ENCODE results near the gene EFHD2. TPM values are rescaled to one million over a fixed set of nuclear protein-coding genes. Genes with fewer than 3 reads are reported as not detected.
"Not testable (repeated sequence)": the region's sequence is repeated elsewhere in the genome, so short reads cannot be mapped to it uniquely, and the experiment has no call there.

The EFHD2 gene
- total and polyA plus RNA-seq, 2 donors = 36.3 to 62.3 TPM

DNA sequence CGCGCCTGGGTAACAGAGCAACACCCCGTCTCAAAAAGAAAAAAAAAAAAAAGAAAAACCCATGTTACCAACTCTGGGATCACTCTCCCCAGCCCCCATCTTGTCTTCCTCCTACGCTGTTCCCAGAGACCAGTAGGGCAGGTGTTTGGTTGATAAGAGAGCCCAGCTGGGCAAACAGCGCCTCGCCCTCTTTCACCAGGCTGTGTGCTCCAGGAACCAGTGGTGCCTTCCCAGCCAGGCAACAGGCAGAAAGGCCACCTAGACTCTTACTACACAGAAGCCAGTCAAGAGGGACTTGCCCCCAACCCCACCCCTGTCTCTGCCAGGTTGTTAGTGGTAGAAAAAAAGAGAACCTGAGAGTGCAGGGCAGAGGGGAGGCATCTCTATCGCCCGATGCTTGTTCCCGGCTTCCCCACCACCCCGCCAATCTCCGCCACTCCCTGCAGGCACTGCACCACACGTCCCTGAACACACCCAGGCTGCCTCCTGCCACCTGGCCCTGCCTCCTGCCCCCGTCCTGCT is 14.5 kb downstream of the EFHD2 start:
- peaks cover 7 to 20% of the 10 kb centered on the region in 2 donors for H3K4me1 ChIP-seq (ENCODE audit: control insufficient read depth in 2 of 2, insufficient read depth in 2 of 2, low read length in 2 of 2)
- DNase-seq (ENCODE audit: low read depth in 6 of 9, low spot score in 9 of 9) = no peak
- peaks cover 32 to 38% of the 10 kb centered on the region in 2 donors for H3K36me3 ChIP-seq (ENCODE audit: control insufficient read depth in 2 of 2, insufficient read depth in 2 of 2, low read length in 1 of 2)
- no peaks in the 10 kb centered on the region for H3K27me3 ChIP-seq (ENCODE audit: control insufficient read depth in 2 of 2, insufficient read depth in 1 of 2, low read length in 1 of 2)
- no peak overlapping the region for H3K27ac ChIP-seq (ENCODE audit: low read depth in 1 of 2, low read length in 1 of 2)
- WGBS = 42% methylated on average over 13 of the region's 13 CpGs
- H3K4me3 ChIP-seq (ENCODE audit: low read length in 2 of 2) = no peak overlapping the region
- H3K9me3 ChIP-seq (ENCODE audit: control insufficient read depth in 2 of 2, insufficient read depth in 1 of 2, low read length in 1 of 2) = no peaks in the 10 kb centered on the region

DNA sequence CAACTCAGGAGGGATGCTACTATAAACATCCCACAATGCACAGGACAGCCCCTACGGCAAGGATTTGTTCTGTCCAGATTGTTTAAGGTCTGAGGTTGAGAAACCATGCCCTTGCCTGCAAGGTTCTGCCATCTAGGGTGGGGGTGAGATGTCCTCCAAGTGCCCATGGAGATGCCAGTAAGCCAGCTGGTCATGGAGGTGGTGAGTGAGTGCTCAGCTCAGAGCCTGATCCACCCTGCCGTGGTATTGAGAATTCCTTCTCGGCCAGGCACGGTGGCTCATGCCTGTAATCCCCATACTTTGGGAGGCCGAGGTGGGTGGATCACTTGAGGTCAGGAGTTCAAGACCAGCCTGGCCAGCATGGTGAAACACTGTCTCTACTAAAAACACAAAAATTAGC is 15.3 kb downstream of the EFHD2 start:
- 99% methylated on average over 5 of the region's 5 CpGs for WGBS
- H3K27ac ChIP-seq (ENCODE audit: low read depth in 1 of 2, low read length in 1 of 2) = no peak overlapping the region

DNA sequence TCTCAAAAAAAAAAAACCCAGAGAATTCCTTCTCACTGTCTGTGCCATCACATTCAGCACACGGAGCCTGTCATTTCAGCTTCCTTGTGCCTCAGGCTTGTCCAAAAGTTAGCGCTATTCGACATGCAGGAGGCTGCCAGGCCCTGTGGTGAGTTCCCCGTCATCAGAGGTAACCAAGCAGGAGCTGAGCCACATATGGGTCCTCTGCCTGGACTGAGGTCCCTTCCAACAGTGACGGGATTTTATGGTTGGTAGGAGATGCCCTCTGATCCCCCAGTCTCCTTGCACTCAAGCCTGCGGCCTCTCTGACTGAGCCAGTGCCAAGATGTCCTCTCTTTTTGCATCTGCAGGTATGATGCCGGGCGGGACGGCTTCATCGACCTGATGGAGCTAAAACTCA is 15.8 kb downstream of the EFHD2 start:
- WGBS = 96% methylated on average over 10 of the region's 10 CpGs
- Histone ChIP-seq H3K27ac (ENCODE audit: low read depth in 1 of 2, low read length in 1 of 2) (no peak overlapping the region), H3K4me1 (ENCODE audit: control insufficient read depth in 2 of 2, insufficient read depth in 2 of 2, low read length in 2 of 2) (peaks cover 7 to 18% of the 10 kb centered on the region in 2 donors), H3K9me3 (ENCODE audit: control insufficient read depth in 2 of 2, insufficient read depth in 1 of 2, low read length in 1 of 2) (no peaks in the 10 kb centered on the region), H3K36me3 (ENCODE audit: control insufficient read depth in 2 of 2, insufficient read depth in 2 of 2, low read length in 1 of 2) (peaks cover 35 to 44% of the 10 kb centered on the region in 2 donors), H3K27me3 (ENCODE audit: control insufficient read depth in 2 of 2, insufficient read depth in 1 of 2, low read length in 1 of 2) (no peaks in the 10 kb centered on the region), H3K4me3 (ENCODE audit: low read length in 2 of 2) (no peak overlapping the region)
- DNase-seq (ENCODE audit: low read depth in 6 of 9, low spot score in 9 of 9) = no peak

More for the DNA sequence above, 15.3 kb downstream of the EFHD2 start:
- no peaks in the 10 kb centered on the region for H3K27me3 ChIP-seq (ENCODE audit: control insufficient read depth in 2 of 2, insufficient read depth in 1 of 2, low read length in 1 of 2)
- no peak overlapping the region for H3K4me3 ChIP-seq (ENCODE audit: low read length in 2 of 2)
- peaks cover 7 to 18% of the 10 kb centered on the region in 2 donors for H3K4me1 ChIP-seq (ENCODE audit: control insufficient read depth in 2 of 2, insufficient read depth in 2 of 2, low read length in 2 of 2)
- peaks cover 32 to 44% of the 10 kb centered on the region in 2 donors for H3K36me3 ChIP-seq (ENCODE audit: control insufficient read depth in 2 of 2, insufficient read depth in 2 of 2, low read length in 1 of 2)
- no peaks in the 10 kb centered on the region for H3K9me3 ChIP-seq (ENCODE audit: control insufficient read depth in 2 of 2, insufficient read depth in 1 of 2, low read length in 1 of 2)
- no peak for DNase-seq (ENCODE audit: low read depth in 6 of 9, low spot score in 9 of 9)

DNA sequence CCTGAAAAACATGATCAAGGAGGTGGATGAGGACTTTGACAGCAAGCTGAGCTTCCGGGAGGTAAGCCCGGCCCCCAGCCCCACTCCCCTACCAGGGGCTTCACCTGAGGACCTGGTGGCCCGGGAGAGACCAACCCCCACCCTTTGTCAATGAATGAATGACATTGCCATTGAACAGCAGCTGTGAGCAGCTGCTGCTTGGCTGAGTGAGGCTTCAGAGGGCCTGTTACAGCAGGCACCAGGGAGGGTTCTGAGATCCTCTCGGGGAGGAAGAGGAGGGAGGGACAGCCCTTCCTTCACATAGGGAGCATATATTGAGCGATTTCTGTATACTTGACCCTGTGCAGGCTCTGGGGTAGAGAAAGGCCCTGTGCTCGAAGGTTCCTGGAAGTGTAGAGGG is 16.3 kb downstream of the EFHD2 start:
- Histone ChIP-seq H3K27ac (ENCODE audit: low read depth in 1 of 2, low read length in 1 of 2) (no peak overlapping the region), H3K4me3 (ENCODE audit: low read length in 2 of 2) (no peak overlapping the region), H3K4me1 (ENCODE audit: control insufficient read depth in 2 of 2, insufficient read depth in 2 of 2, low read length in 2 of 2) (peaks cover 7 to 18% of the 10 kb centered on the region in 2 donors), H3K36me3 (ENCODE audit: control insufficient read depth in 2 of 2, insufficient read depth in 2 of 2, low read length in 1 of 2) (peaks cover 33 to 44% of the 10 kb centered on the region in 2 donors), H3K27me3 (ENCODE audit: control insufficient read depth in 2 of 2, insufficient read depth in 1 of 2, low read length in 1 of 2) (no peaks in the 10 kb centered on the region), H3K9me3 (ENCODE audit: control insufficient read depth in 2 of 2, insufficient read depth in 1 of 2, low read length in 1 of 2) (no peaks in the 10 kb centered on the region)
- no peak for DNase-seq (ENCODE audit: low read depth in 6 of 9, low spot score in 9 of 9)
- 85% methylated on average over 6 of the region's 6 CpGs for WGBS

DNA sequence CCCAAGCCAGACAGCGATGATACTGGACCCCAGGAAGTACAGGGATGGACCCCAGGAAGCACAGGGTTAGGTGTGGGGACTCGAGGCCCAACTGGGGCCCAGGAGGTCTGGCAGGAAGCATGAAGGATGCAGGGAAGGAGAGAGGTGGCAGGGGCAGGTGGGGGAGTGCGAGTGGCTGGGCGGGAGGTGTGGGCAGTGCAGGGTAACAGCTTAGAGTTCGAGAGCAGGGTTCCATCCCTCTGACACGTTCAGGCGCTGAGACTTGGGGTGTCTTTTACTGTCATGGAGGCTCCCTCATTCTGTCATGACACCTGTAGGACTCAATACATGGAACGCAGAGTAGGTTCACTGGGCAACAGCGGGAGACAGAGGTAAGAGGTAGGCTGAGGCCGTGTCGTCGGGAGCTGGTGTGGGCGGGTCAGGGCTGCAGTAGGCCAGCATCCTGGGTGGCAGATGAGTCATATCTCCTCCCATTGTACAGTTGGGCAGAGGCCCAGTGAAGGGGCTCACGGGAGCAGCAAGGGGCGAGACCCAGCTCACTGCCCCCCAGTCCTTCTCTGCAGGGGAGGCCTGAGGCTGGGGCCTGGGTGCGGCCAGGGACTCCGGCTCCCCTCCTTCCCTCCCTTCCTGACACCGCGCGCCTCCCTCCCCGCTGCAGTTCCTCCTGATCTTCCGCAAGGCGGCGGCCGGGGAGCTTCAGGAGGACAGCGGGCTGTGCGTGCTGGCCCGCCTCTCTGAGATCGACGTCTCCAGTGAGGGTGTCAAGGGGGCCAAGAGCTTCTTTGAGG is 17.0 kb downstream of the EFHD2 start:
- no peak for DNase-seq (ENCODE audit: low read depth in 6 of 9, low spot score in 9 of 9)
- no peak overlapping the region for H3K27ac ChIP-seq (ENCODE audit: low read depth in 1 of 2, low read length in 1 of 2)
- no peaks in the 10 kb centered on the region for H3K27me3 ChIP-seq (ENCODE audit: control insufficient read depth in 2 of 2, insufficient read depth in 1 of 2, low read length in 1 of 2)
- peaks cover 7 to 18% of the 10 kb centered on the region in 2 donors for H3K4me1 ChIP-seq (ENCODE audit: control insufficient read depth in 2 of 2, insufficient read depth in 2 of 2, low read length in 2 of 2)
- peaks cover 30 to 41% of the 10 kb centered on the region in 2 donors for H3K36me3 ChIP-seq (ENCODE audit: control insufficient read depth in 2 of 2, insufficient read depth in 2 of 2, low read length in 1 of 2)
- 94% methylated on average over 30 of the region's 30 CpGs for WGBS
- H3K9me3 ChIP-seq (ENCODE audit: control insufficient read depth in 2 of 2, insufficient read depth in 1 of 2, low read length in 1 of 2) = no peaks in the 10 kb centered on the region
- no peak overlapping the region for H3K4me3 ChIP-seq (ENCODE audit: low read length in 2 of 2)

DNA sequence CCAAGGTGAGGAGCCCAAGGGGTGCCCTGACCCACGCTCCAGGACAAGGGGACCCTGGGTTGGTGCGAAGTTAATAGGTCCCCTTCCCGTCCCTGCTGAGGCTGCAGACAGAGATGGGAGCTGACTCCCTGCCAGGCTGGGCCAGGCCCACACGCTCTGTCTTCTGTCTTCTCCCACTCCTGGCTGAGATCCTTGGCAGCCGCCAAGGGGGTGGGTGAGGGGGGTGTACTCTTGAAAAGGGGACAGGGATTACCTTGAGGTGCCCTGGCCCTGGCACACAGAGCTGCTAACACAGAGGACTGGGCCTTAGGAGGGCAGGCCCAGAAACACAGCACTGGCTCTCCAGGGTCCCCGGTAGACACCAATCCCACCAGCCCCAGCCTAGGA is 17.6 kb downstream of the EFHD2 start:
- DNase-seq (ENCODE audit: low read depth in 6 of 9, low spot score in 9 of 9) = no peak
- 96% methylated on average over 6 of the region's 6 CpGs for WGBS

DNA sequence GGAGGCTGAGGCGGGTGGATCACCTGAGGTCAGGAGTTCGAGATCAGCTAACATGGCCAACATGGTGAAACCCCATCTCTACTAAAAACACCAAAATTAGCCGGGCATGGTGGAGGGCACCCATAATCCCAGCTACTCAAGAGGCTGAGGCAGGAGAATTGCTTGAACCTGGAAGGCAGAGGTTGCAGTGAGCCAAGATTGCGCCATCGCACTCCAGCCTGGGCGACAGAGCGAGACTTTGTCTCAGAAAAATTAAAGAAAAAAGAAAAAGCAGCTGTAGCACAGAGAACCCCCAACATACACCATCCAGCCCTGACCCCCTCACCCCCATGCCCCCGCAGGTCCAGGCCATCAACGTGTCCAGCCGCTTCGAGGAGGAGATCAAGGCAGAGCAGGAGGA is 18.6 kb downstream of the EFHD2 start:
- not testable (repeated sequence) for H3K27ac ChIP-seq (ENCODE audit: low read depth in 1 of 2, low read length in 1 of 2); DNase-seq (ENCODE audit: low read depth in 6 of 9, low spot score in 9 of 9); H3K4me3 ChIP-seq (ENCODE audit: low read length in 2 of 2); H3K27me3 ChIP-seq (ENCODE audit: control insufficient read depth in 2 of 2, insufficient read depth in 1 of 2, low read length in 1 of 2); H3K9me3 ChIP-seq (ENCODE audit: control insufficient read depth in 2 of 2, insufficient read depth in 1 of 2, low read length in 1 of 2)
- peaks cover 30 to 41% of the 10 kb centered on the region in 2 donors for H3K36me3 ChIP-seq (ENCODE audit: control insufficient read depth in 2 of 2, insufficient read depth in 2 of 2, low read length in 1 of 2)
- WGBS = 95% methylated on average over 11 of the region's 11 CpGs
- peaks cover 7 to 17% of the 10 kb centered on the region in 2 donors for H3K4me1 ChIP-seq (ENCODE audit: control insufficient read depth in 2 of 2, insufficient read depth in 2 of 2, low read length in 2 of 2)

More for the DNA sequence above, 17.6 kb downstream of the EFHD2 start:
- no peak overlapping the region for H3K4me3 ChIP-seq (ENCODE audit: low read length in 2 of 2)
- H3K9me3 ChIP-seq (ENCODE audit: control insufficient read depth in 2 of 2, insufficient read depth in 1 of 2, low read length in 1 of 2) = no peaks in the 10 kb centered on the region
- H3K27me3 ChIP-seq (ENCODE audit: control insufficient read depth in 2 of 2, insufficient read depth in 1 of 2, low read length in 1 of 2) = no peaks in the 10 kb centered on the region
- H3K4me1 ChIP-seq (ENCODE audit: control insufficient read depth in 2 of 2, insufficient read depth in 2 of 2, low read length in 2 of 2) = peaks cover 7 to 18% of the 10 kb centered on the region in 2 donors
- H3K36me3 ChIP-seq (ENCODE audit: control insufficient read depth in 2 of 2, insufficient read depth in 2 of 2, low read length in 1 of 2) = peaks cover 30 to 41% of the 10 kb centered on the region in 2 donors
- H3K27ac ChIP-seq (ENCODE audit: low read depth in 1 of 2, low read length in 1 of 2) = no peak overlapping the region

DNA sequence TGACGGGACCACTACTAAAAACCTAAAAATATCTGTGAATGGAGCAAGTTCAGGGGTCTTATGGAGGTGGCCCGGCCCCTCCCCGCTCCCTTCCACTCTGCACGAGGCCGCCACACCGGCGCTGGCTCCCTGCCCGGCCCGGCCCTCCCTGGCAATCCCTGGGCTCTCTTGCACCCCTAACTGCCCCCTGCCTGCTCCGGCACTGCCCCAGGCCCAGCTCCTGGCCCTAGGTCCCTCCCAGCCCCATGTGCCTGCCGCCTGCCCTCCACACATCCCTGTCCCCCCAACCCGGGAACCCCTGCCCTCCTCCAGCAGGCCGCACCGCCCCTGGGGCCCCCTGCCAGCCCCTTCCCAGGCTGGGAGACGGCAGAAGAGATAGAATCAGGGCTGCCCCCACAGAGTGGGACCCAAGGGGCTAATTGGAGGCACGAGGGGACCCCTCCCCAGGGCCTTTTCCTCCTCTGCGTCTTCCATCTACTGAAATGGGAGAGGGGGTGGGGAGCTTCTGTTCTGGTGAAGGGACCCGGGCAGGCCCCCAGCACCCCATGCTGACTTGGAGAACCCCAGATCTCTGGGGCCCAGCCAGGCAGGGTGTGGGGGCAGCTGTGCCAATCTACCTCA is 19.2 kb downstream of the EFHD2 start:
- peaks cover 30 to 41% of the 10 kb centered on the region in 2 donors for H3K36me3 ChIP-seq (ENCODE audit: control insufficient read depth in 2 of 2, insufficient read depth in 2 of 2, low read length in 1 of 2)

DNA sequence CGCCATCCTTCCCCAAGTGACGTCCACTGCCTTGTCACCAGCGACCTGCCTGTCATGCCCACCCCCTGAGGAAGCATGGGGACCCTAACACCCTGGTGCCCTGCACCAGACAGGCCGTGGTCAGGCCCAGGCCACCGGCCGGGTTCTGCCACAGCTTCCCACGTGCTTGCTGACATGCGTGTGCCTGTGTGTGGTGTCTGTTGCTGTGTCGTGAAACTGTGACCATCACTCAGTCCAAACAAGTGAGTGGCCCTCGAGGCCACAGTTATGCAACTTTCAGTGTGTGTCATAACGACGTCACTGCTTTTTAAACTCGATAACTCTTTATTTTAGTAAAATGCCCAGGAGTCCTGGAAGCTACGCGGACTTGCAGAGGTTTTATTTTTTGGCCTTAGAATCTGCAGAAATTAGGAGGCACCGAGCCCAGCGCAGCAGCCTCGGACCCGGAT is 20.0 kb downstream of the EFHD2 start:
- Histone ChIP-seq H3K4me3 (ENCODE audit: low read length in 2 of 2) (no peak overlapping the region), H3K27ac (ENCODE audit: low read depth in 1 of 2, low read length in 1 of 2) (no peak overlapping the region), H3K9me3 (ENCODE audit: control insufficient read depth in 2 of 2, insufficient read depth in 1 of 2, low read length in 1 of 2) (no peaks in the 10 kb centered on the region), H3K27me3 (ENCODE audit: control insufficient read depth in 2 of 2, insufficient read depth in 1 of 2, low read length in 1 of 2) (no peaks in the 10 kb centered on the region), H3K4me1 (ENCODE audit: control insufficient read depth in 2 of 2, insufficient read depth in 2 of 2, low read length in 2 of 2) (peaks cover 0 to 12% of the 10 kb centered on the region in 2 donors), H3K36me3 (ENCODE audit: control insufficient read depth in 2 of 2, insufficient read depth in 2 of 2, low read length in 1 of 2) (peaks cover 30 to 38% of the 10 kb centered on the region in 2 donors)
- DNase-seq (ENCODE audit: low read depth in 6 of 9, low spot score in 9 of 9) = no peak
- WGBS = 96% methylated on average over 19 of the region's 19 CpGs

More for the DNA sequence above, 19.2 kb downstream of the EFHD2 start:
- no peak for DNase-seq (ENCODE audit: low read depth in 6 of 9, low spot score in 9 of 9)
- H3K4me3 ChIP-seq (ENCODE audit: low read length in 2 of 2) = no peak overlapping the region
- no peaks in the 10 kb centered on the region for H3K27me3 ChIP-seq (ENCODE audit: control insufficient read depth in 2 of 2, insufficient read depth in 1 of 2, low read length in 1 of 2)
- H3K4me1 ChIP-seq (ENCODE audit: control insufficient read depth in 2 of 2, insufficient read depth in 2 of 2, low read length in 2 of 2) = peaks cover 4 to 16% of the 10 kb centered on the region in 2 donors
- H3K27ac ChIP-seq (ENCODE audit: low read depth in 1 of 2, low read length in 1 of 2) = no peak overlapping the region
- 94% methylated on average over 18 of the region's 18 CpGs for WGBS
- no peaks in the 10 kb centered on the region for H3K9me3 ChIP-seq (ENCODE audit: control insufficient read depth in 2 of 2, insufficient read depth in 1 of 2, low read length in 1 of 2)
